Measurements from ENCODE around the gene RPS6KA2.
"Not testable (repeated sequence)": the region's sequence is repeated elsewhere in the genome, so short reads cannot be mapped to it uniquely, and the experiment has no call there.

The RPS6KA2 gene

DNA sequence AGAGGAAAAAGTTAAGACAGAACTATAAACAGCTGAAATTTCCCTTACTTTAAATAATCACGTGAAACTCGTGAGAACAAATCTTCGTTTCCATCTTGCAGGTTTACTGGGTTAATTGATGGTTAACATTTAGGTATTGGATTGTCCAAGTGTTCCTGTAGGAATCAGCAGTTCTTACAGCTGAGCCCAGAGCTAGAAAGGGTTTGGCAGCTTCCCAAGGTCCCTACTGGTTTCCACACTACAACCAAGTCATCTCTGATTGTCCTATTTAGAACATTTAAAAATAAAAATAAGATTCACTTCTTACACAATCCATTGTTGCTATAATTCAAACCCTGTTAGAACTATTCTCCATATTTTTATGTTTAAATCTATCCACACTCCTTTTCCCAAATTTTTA is 260.1 kb downstream of the RPS6KA2 start:
- DNase-seq (ENCODE audit: low read depth), result no peak

- DNase-seq (ENCODE audit: low read depth), result no peak
These were observed 261.2 kb downstream of the RPS6KA2 start for GRCh38 chr6:166365806-166366205.

- no peak for DNase-seq (ENCODE audit: low read depth)
These were observed 261.8 kb downstream of the RPS6KA2 start for GRCh38 chr6:166365221-166365620.

- no peak for DNase-seq (ENCODE audit: low read depth)
These were observed 262.6 kb downstream of the RPS6KA2 start for GRCh38 chr6:166364456-166364855.

GRCh38 chr6:166362427-166362826 is 264.6 kb downstream of the RPS6KA2 start:
- DNase-seq (ENCODE audit: low read depth), result not testable (repeated sequence)

DNA sequence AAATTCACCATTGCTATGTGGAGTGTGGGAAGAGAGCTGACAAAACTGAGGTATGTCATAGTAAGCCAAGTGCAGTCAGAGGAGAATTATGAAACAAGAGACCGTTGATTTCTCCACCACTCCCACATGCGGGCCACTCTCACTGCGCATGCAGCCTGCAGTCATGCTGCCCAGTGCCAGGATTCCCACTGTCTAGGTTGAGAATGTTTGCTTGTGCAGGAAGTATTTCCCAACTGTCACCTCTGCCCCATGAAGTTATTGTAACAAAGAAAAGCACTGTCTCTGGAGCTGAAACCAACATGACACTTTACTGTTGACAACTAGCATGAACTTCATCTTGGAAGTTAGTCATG is 266.0 kb downstream of the RPS6KA2 start:
- DNase-seq (ENCODE audit: low read depth), result no peak

DNA sequence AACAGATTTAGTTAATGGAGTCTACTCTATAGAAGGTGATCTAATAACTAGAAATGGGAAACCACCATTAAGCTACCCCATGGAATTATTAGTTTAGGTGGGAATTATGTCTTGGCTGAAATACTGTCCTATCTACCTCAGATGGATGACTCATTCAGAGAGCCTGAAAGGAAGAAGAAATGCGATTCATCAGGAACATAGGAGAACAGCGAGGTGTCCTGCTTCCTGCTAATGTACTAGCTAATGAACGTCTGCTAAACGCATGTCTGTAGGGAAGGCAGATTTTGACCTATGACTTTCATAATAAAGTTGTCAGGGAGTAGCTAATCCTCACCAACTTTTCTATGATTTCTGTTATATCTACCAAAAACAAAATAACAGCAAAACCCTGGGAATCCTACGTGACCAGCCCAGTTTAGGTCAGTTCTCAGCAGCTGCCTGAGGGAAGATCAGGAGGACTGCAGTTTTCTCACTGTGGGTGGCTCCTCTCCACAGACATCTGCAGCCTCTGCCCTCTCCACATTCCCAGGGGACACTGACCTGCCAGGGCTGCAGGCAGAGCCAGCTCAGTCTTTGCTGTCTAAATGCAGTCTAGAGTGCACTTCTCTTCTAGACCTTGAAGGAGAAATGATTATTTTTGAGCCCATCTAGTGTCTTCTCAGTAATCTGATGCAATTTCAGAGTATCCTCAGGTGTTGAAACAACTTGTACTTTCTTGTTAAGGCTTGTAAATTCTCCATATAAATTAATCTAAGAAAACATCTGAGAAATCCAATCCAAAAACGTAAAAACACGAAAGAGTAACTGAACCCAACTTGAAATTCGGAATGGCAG is 266.6 kb downstream of the RPS6KA2 start:
- DNase-seq (ENCODE audit: low read depth), result no peak
